KMS-11 (cell line): Measurements from ENCODE around the gene GTF2F2.
"Not testable (repeated sequence)": the region's sequence is repeated elsewhere in the genome, so short reads cannot be mapped to it uniquely, and the experiment has no call there.

ENCODE experiments used
- H2AFZ ChIP-seq: fragments of 200-600 bp; sonication (generic); 2 replicates; pipeline ENCODE4 v1.6.1; 2016; ENCODE audit warnings: antibody characterized with exemption, mixed run types, low read depth
- H3K27ac ChIP-seq: fragments of 200-600 bp; sonication (generic); 2 replicates; pipeline ENCODE4 v1.6.1; 2016; ENCODE audit warnings: mild to moderate bottlenecking, mixed run types
- H3K27me3 ChIP-seq: fragments of 200-600 bp; sonication (generic); 2 replicates; pipeline ENCODE4 v1.6.1; 2017; ENCODE audit warnings: mild to moderate bottlenecking, low read depth, mixed run types, moderate library complexity; ENCODE audit not compliant: insufficient read depth
- H3K36me3 ChIP-seq: fragments of 200-600 bp; sonication (generic); 2 replicates; pipeline ENCODE4 v1.6.1; 2017; ENCODE audit warnings: mild to moderate bottlenecking, mixed run types; ENCODE audit not compliant: insufficient read depth
- H3K4me1 ChIP-seq: fragments of 200-600 bp; sonication (generic); 2 replicates; pipeline ENCODE4 v1.6.1; 2016; ENCODE audit warnings: mild to moderate bottlenecking, low read depth, mixed run types; ENCODE audit not compliant: poor library complexity, severe bottlenecking
- H3K4me2 ChIP-seq: fragments of 200-600 bp; sonication (generic); 2 replicates; pipeline ENCODE4 v1.7.0; 2016; ENCODE audit warnings: mild to moderate bottlenecking, mixed run types
- H3K4me3 ChIP-seq: fragments of 200-600 bp; sonication (generic); IDR thresholded peaks from 2 replicates; pipeline ENCODE4 v1.6.1; 2017; ENCODE audit warnings: low read depth, low read length, mixed read lengths; ENCODE audit not compliant: insufficient read depth
- H3K79me2 ChIP-seq: fragments of 200-600 bp; sonication (generic); 2 replicates; pipeline ENCODE4 v1.6.1; 2016; ENCODE audit warnings: low read depth, mixed run types; ENCODE audit not compliant: insufficient read depth
- H3K9ac ChIP-seq: fragments of 200-600 bp; sonication (generic); 2 replicates; pipeline ENCODE4 v1.6.1; 2016; ENCODE audit warnings: mild to moderate bottlenecking, mixed run types
- H4K20me1 ChIP-seq: fragments of 200-600 bp; sonication (generic); 2 replicates; pipeline ENCODE4 v1.6.1; 2016; ENCODE audit warnings: mild to moderate bottlenecking, mixed run types; ENCODE audit not compliant: insufficient read depth
- TF ChIP-seq, protein P1 (sequence below): fragments of 200-600 bp; sonication (generic); conservative IDR thresholded peaks from 2 replicates; pipeline ENCODE4 v1.6.1; 2017; ENCODE audit warnings: low read depth, mild to moderate bottlenecking, antibody characterized with exemption, low read length, moderate library complexity, mixed read lengths

The GTF2F2 gene

GRCh38 chr13:45295536-45295935 lies 175.2 kb downstream of the GTF2F2 start:
- Histone ChIP-seq H3K4me3 (no peak overlapping the region), H3K4me1 (peaks cover 3% of the 10 kb centered on the region), H4K20me1 (no peaks in the 10 kb centered on the region), H3K27ac (no peak overlapping the region), H2AFZ (no peak overlapping the region), H3K9ac (no peak overlapping the region), H3K4me2 (no peak overlapping the region), H3K36me3 (no peaks in the 10 kb centered on the region), H3K79me2 (no peaks in the 10 kb centered on the region), H3K27me3 (no peaks in the 10 kb centered on the region)
- TF ChIP-seq, protein P1, sequence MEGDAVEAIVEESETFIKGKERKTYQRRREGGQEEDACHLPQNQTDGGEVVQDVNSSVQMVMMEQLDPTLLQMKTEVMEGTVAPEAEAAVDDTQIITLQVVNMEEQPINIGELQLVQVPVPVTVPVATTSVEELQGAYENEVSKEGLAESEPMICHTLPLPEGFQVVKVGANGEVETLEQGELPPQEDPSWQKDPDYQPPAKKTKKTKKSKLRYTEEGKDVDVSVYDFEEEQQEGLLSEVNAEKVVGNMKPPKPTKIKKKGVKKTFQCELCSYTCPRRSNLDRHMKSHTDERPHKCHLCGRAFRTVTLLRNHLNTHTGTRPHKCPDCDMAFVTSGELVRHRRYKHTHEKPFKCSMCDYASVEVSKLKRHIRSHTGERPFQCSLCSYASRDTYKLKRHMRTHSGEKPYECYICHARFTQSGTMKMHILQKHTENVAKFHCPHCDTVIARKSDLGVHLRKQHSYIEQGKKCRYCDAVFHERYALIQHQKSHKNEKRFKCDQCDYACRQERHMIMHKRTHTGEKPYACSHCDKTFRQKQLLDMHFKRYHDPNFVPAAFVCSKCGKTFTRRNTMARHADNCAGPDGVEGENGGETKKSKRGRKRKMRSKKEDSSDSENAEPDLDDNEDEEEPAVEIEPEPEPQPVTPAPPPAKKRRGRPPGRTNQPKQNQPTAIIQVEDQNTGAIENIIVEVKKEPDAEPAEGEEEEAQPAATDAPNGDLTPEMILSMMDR = no peak

DNA sequence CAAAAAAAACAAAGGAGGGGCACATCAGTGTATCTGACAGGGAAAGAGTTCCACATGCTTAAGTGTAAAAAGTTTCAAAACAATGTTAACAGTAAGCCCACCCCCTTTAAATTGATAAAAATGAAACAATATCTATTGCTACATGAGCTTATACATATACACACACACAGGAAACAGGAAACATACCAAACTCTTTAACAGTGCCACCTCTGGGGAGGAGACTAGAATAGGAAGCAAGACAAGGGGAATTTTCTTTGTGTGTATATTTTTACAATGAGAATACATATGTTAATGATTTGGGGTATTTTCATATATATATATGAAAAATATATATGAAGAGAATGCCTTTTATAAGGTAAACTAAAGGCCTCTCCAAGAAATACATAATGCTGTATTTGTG lies 175.9 kb downstream of the GTF2F2 start:
- H3K27ac ChIP-seq = no peak overlapping the region
- peaks cover 3% of the 10 kb centered on the region for H3K4me1 ChIP-seq
- H3K27me3 ChIP-seq = no peaks in the 10 kb centered on the region
- no peaks in the 10 kb centered on the region for H4K20me1 ChIP-seq
- H3K9ac ChIP-seq = no peak overlapping the region
- no peaks in the 10 kb centered on the region for H3K36me3 ChIP-seq
- TF ChIP-seq, protein P1 = no peak
- no peak overlapping the region for H3K4me2 ChIP-seq
- no peak overlapping the region for H3K4me3 ChIP-seq
- no peaks in the 10 kb centered on the region for H3K79me2 ChIP-seq
- no peak overlapping the region for H2AFZ ChIP-seq

DNA sequence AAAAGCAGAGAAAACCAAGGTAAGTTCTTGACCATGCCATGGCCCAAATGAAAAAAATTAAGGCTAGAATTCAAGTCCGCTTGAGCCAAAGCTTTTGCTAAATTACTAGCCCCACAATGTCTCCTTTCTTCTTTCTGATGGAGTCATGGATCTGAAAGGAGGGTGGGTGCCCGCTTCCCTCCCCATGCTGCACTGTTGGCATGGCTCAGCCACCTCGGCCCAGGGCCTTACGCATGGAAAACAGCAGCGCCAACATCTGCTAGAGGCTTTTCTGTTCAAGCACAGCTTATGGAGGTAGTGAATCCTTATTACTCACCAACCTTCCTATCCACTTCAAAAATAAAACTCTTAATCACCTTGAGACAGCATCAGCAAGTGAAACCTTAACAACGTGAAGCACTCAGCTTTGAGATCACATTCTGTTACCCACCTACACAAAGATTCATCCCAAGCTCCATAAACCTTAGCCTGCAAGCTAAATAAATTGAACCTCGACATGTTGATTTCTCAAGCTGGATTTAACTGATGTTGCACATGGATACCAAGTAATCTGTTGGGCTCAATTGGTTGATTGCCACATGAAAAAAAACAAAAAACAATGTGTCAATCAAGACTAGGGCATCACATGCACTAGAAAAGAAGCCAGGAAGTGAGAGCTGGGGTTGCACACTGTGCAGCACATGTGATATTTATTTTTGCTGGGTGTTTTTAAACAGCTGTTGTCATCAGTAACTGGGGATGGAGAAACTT lies 177.3 kb downstream of the GTF2F2 start:
- Histone ChIP-seq H3K4me3 (no peak overlapping the region), H3K79me2 (no peaks in the 10 kb centered on the region), H3K27ac (no peak overlapping the region), H3K27me3 (no peaks in the 10 kb centered on the region), H3K9ac (no peak overlapping the region), H2AFZ (no peak overlapping the region), H4K20me1 (no peaks in the 10 kb centered on the region), H3K4me1 (peaks cover 3% of the 10 kb centered on the region), H3K4me2 (no peak overlapping the region), H3K36me3 (no peaks in the 10 kb centered on the region)
- TF ChIP-seq, protein P1 = no peak

GRCh38 chr13:45298206-45298505 lies 177.8 kb downstream of the GTF2F2 start:
- no peaks in the 10 kb centered on the region for H4K20me1 ChIP-seq
- no peak overlapping the region for H2AFZ ChIP-seq
- no peaks in the 10 kb centered on the region for H3K36me3 ChIP-seq
- H3K4me2 ChIP-seq = no peak overlapping the region
- no peak overlapping the region for H3K4me3 ChIP-seq
- no peaks in the 10 kb centered on the region for H3K79me2 ChIP-seq
- H3K4me1 ChIP-seq = peaks cover 3% of the 10 kb centered on the region
- H3K9ac ChIP-seq = no peak overlapping the region
- no peaks in the 10 kb centered on the region for H3K27me3 ChIP-seq
- TF ChIP-seq, protein P1 = no peak
- no peak overlapping the region for H3K27ac ChIP-seq

GRCh38 chr13:45298550-45298949 lies 178.2 kb downstream of the GTF2F2 start:
- H3K27ac ChIP-seq, H3K27me3 ChIP-seq, H3K4me2 ChIP-seq, H3K9ac ChIP-seq, H3K4me1 ChIP-seq, H3K36me3 ChIP-seq, H4K20me1 ChIP-seq, H3K79me2 ChIP-seq, H3K4me3 ChIP-seq, H2AFZ ChIP-seq: not testable (repeated sequence)
